GM18519 (cell line): ENCODE results near the gene LRRTM4.
"Not testable (repeated sequence)": the region's sequence is repeated elsewhere in the genome, so short reads cannot be mapped to it uniquely, and the experiment has no call there.

ENCODE experiments used
- ATAC-seq: cut with Tn5 transposase; IDR thresholded peaks from one replicate; pipeline ENCODE4 v1.9.1; 2021; ENCODE audit warnings: mild to moderate bottlenecking, moderate library complexity; ENCODE audit not compliant: unreplicated experiment, low FRiP score

Gene LRRTM4

DNA sequence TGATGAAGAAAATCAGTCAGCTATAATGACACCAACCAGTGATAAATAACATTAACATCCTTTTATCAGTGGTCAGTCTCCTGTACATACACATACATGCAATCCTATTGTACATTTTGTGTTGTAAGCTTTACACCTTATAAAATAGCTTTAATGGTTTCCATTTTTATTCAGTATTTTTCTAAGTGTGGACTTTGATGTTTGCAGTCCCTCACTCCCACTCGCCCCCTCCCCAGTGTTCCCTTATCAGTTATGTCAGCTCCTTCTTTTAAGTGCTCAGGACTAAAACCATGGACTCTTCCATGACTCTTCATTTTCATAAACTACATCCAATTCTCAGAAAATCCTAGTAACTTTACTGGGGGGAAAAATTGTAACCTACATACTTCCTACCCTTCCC is 713.0 kb downstream of the LRRTM4 start:
- no peak for ATAC-seq

DNA sequence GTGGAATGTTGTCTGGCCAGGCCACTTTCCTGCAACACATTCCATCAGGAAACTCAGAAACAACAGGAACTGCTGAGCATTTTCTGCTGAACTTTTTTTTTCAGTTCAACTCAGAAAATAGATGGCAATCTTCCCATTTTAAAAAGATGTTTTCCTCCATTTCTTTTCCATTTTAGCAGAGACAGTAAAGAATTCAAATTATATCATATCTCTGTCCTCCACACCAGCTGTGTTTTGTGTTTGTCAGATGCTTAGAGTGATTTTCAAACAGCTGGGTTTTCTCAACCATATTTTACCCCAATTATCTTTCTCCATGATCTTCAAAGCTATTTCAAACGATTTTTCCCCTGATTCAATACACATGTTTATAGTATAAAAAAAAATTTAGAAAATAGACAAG is 713.4 kb downstream of the LRRTM4 start:
- ATAC-seq: no peak

- ATAC-seq: no peak
Observed at GRCh38 chr2:76793647-76794334, 728.4 kb downstream of the LRRTM4 start.

DNA sequence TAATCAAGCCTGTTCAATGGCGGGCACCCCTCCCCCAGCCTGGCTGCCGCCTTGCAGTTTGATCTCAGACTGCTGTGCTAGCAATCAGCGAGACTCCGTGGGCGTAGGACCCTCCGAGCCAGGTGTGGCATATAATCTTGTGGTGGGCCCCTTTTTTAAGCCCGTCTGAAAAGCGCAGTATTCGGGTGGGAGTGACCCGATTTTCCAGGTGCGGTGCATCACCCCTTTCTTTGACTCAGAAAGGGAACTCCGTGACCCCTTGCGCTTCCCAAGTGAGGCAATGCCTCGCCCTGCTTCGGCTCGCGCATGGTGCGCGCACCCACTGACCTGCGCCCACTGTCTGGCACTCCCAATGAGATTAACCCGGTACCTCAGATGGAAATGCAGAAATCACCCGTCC is 740.9 kb downstream of the LRRTM4 start:
- ATAC-seq: not testable (repeated sequence)

DNA sequence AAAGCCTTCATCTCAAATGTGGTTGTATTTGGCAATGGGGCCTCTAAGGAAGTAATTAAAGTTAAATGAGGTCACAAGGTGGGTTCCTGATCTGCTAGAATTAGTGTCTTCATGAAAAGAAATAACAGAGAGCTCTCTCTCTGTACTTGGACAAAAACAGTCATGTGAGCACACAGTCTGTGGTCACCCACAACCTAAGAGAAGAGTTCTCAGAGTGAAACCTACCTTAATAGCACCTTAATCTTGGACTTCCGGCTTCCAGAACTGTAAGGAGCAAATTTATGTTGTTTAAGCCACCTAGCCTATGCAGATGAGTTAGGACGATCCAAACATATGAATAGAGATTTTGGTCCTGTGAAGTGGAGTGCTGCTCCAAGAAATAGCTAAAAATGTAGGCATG is 758.9 kb downstream of the LRRTM4 start:
- no peak for ATAC-seq

GRCh38 chr2:76760367-76760704 is 761.8 kb downstream of the LRRTM4 start:
- no peak for ATAC-seq

GRCh38 chr2:76759634-76760366 is 762.4 kb downstream of the LRRTM4 start:
- no peak for ATAC-seq

DNA sequence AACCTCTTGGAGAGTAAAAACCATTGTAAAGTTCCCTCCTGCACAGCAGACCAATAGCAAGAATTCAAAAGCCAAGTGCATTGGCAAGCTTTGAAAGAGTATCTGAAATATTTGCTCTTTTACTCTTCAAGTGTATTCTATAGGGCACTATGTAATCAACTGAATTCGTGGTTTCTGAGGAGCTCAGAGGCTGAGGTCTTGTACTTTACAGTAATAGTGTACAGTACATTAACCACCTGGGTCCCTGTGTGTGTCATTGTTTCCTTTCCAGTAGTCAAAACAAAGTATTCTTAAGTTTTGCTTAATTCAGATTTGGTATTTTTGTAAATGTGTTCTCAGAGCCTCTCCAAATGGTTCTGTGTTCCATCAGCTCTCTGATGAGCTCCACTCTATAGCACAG is 769.7 kb downstream of the LRRTM4 start:
- no peak for ATAC-seq

- no peak for ATAC-seq
Observed at GRCh38 chr2:76749858-76750257, 772.3 kb downstream of the LRRTM4 start.

- ATAC-seq: no peak
Observed at GRCh38 chr2:76748581-76749296, 773.4 kb downstream of the LRRTM4 start.

DNA sequence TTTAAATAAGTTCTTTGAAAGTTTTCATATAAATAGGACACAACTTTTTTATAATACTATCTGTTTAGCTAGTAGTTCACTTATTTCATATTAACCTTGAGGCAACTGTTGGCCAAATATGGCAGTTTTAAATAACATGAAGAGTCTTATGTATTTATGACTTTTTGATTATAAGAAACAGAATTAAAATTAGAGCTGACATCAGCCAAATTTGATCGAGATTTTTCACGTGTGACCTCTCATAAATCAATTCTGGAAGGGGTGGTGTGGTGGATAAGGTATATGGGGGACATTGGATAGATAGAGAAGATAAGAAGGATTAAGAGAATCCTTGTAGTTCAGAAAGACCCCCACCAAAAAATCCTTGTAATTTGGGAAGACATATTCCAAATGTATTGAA is 776.6 kb downstream of the LRRTM4 start:
- no peak for ATAC-seq

DNA sequence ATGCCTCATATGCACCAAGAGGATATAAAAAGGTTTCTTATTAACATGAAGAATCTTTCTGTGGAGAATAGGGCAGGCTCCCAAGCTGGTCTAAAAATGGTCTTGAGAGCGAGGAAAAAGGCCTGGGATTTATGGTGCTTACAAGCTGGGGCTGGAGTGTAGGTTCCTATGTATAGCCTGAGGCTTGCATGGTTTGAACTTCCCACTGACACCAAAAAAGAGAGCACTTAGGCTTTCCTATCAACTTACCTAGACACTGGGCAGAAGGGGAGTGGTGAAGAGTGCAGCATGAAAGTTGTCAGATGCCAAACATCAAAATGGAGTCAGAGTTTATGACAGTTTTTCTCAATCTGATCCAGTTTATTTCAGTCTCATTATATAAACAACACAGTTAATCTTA is 784.6 kb downstream of the LRRTM4 start:
- ATAC-seq: no peak

GRCh38 chr2:76733736-76734135 is 788.4 kb downstream of the LRRTM4 start:
- ATAC-seq: no peak

- no peak for ATAC-seq
Observed at GRCh38 chr2:76731157-76731556, 791.0 kb downstream of the LRRTM4 start.

GRCh38 chr2:76730021-76730420 is 792.2 kb downstream of the LRRTM4 start:
- no peak for ATAC-seq

DNA sequence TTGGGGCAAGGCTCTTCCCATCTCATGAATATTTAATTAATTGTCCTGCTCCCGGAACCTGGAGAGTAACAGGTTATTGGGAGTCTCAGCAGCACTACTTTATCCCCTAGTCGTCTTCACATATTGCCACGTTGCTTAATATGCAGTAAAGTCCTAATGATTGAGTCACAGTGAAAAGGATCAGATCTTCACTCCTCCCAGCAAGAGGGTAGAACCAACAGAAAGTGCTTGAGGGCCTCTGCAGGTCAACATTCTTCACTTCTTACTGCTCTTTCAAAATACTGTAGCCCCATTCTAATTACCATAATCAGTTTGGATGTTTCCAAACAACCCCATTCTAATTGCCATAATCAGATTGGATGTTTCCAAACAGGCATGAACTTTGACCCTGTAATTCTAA is 801.0 kb downstream of the LRRTM4 start:
- ATAC-seq: no peak

DNA sequence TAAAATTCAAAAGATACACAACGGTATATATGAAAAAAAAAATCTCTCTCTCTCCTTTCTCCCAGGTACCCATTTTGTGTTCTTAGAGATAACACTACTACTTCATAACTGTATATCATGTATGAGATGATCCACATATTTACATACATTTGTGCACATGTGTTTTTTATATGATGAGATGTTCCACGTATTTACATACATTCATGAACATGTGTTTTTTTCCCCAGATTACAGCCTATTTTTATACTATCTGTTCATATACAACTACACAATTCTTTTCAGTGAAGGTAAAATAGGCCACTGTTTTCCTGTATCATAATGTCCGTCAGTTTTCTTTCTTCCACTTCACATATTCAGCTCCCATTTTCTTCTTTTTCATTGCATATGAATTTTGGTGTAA is 808.9 kb downstream of the LRRTM4 start:
- ATAC-seq: no peak

DNA sequence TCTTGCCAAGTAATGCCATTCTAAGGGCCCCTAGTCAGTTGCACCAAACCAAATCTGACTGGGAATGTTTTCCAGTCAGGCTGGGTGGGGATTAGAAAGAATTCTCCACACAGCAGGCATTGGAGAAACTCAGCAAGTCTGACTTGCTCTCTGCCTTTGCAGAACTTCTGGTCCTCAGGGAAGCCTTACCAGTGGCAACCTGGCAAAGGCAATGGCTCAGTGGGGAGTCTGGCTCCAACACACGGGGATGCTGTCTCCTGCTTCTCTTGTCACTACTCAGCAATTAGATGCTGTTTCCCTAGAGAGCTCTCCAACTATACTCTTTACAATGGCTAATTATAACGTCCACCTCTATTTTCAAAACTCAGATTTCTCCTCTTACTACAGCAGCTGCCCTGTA is 810.7 kb downstream of the LRRTM4 start:
- no peak for ATAC-seq

- ATAC-seq: no peak
Observed at GRCh38 chr2:76700894-76701293, 821.3 kb downstream of the LRRTM4 start.

DNA sequence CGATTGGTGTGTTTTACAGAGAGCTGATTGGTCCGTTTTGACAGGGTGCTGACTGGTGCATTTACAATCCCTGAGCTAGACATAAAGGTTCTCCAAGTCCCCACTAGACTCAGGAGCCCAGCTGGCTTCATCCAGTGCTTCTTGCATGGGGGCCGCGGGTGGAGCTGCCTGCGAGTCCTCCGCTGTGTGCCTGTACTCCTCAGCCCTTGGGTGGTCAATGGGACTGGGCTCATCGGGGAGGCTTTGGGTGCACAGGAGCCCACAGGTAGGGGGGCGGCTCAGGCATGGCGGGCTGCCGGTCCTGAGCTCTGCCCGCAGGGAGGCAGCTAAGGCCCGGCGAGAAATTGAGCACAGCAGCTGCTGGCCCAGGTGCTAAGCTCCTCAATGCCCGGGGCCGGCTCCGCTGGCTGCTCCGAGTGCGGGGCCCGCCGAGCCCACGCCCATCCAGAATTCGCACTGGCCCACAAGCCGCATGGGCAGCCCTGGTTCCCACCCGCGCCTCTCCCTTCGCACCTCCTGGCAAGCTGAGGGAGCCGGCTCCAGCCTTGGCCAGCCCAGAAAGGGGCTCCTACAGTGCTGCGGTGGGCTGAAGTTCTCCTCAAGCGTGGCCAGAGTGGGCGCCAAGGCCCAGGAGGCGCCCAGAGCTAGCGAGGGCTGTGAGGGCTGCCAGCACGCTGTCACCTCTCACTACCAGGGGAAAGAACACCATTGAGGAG is 824.0 kb downstream of the LRRTM4 start:
- not testable (repeated sequence) for ATAC-seq
